Neural progenitor cell (in vitro differentiated cells): ENCODE data around the gene SPEF1. TPM values are rescaled to one million over a fixed set of nuclear protein-coding genes. Genes with fewer than 3 reads are reported as not detected.
"Not testable (repeated sequence)": the region's sequence is repeated elsewhere in the genome, so short reads cannot be mapped to it uniquely, and the experiment has no call there.

Experiments
- DNase-seq: peaks from one replicate; pipeline ENCODE4 v3.0.0-alpha.2; 2016; ENCODE audit warnings: low spot score
- H2AFZ ChIP-seq: fragments of 200-600 bp; sonication (generic); replicated peaks from 2 replicates; pipeline ENCODE4 v1.6.1; 2016; ENCODE audit warnings: antibody characterized with exemption
- H3F3A ChIP-seq: fragments of 200-600 bp; sonication (generic); 2 replicates; pipeline ENCODE4 v1.6.1; 2016; ENCODE audit warnings: antibody characterized with exemption, low read depth
- H3K27ac ChIP-seq: fragments of 200-600 bp; sonication (generic); 2 replicates; pipeline ENCODE4 v1.5.1; 2016; ENCODE audit warnings: mild to moderate bottlenecking
- H3K27me3 ChIP-seq: fragments of 200-600 bp; sonication (generic); 2 replicates; pipeline ENCODE4 v1.6.1; 2016; ENCODE audit warnings: mild to moderate bottlenecking, moderate library complexity
- H3K36me3 ChIP-seq: fragments of 200-600 bp; sonication (generic); 2 replicates; pipeline ENCODE4 v1.5.1; 2016
- H3K4me1 ChIP-seq: fragments of 200-600 bp; sonication (generic); 2 replicates; pipeline ENCODE4 v1.6.1; 2016; ENCODE audit warnings: mixed run types
- H3K4me2 ChIP-seq: fragments of 200-600 bp; sonication (generic); 2 replicates; pipeline ENCODE4 v1.6.1; 2016
- H3K4me3 ChIP-seq: fragments of 200-600 bp; sonication (generic); 2 replicates; pipeline ENCODE4 v1.5.1; 2016
- H3K79me2 ChIP-seq: fragments of 200-600 bp; sonication (generic); 2 replicates; pipeline ENCODE4 v1.6.1; 2016; ENCODE audit warnings: low read depth
- H3K9ac ChIP-seq: fragments of 200-600 bp; sonication (generic); 2 replicates; pipeline ENCODE4 v1.6.1; 2016
- H3K9me3 ChIP-seq: fragments of 200-600 bp; sonication (generic); 2 replicates; pipeline ENCODE4 v1.5.1; 2016; ENCODE audit warnings: low read depth
- H4K20me1 ChIP-seq: fragments of 200-600 bp; sonication (generic); 2 replicates; pipeline ENCODE4 v1.6.1; 2016; ENCODE audit warnings: low read depth
- H3K27ac Mint-ChIP-seq: 3 replicates; pipeline ENCODE4 v1.8.0; 2021; ENCODE audit warnings: mixed read lengths
- H3K27me3 Mint-ChIP-seq: 2 replicates; pipeline ENCODE4 v1.8.0; 2022; ENCODE audit warnings: low read depth, mild to moderate bottlenecking, inconsistent platforms, moderate library complexity, mixed read lengths; ENCODE audit not compliant: insufficient read depth
- H3K36me3 Mint-ChIP-seq: 3 replicates; pipeline ENCODE4 v1.8.0; 2021; ENCODE audit warnings: mixed read lengths
- H3K4me1 Mint-ChIP-seq: 3 replicates; pipeline ENCODE4 v1.8.0; 2021; ENCODE audit warnings: mixed read lengths
- H3K4me3 Mint-ChIP-seq: 3 replicates; pipeline ENCODE4 v1.8.0; 2021; ENCODE audit warnings: mild to moderate bottlenecking, moderate library complexity, mixed read lengths
- H3K9me3 Mint-ChIP-seq: 3 replicates; pipeline ENCODE4 v1.8.0; 2020; ENCODE audit warnings: mixed read lengths
- EZH2 ChIP-seq: fragments of 200-600 bp; sonication (generic); IDR thresholded peaks from 2 replicates; pipeline ENCODE4 v1.6.1; 2017; ENCODE audit warnings: antibody characterized with exemption, mild to moderate bottlenecking, moderate library complexity
- EZH2phosphoT487 ChIP-seq: fragments of 200-600 bp; sonication (generic); IDR thresholded peaks from 2 replicates; pipeline ENCODE4 v1.6.1; 2017; ENCODE audit warnings: antibody characterized with exemption
- total RNA-seq: library from RNA; depleted of rRNA; stranded (reverse); fragments of >200 nt; gene quantifications from 2 replicates; pipeline ENCODE4 v1.2.3, GENCODE V29; 2015; ENCODE audit warnings: low replicate concordance
- TF ChIP-seq, protein P1 (sequence below): fragments of 200-600 bp; sonication (generic); IDR thresholded peaks from 2 replicates; pipeline ENCODE4 v1.5.1; 2017; ENCODE audit warnings: antibody characterized with exemption, mild to moderate bottlenecking

The SPEF1 gene
- total RNA-seq, 1 donor from 2014 or later: 1.2 TPM

DNA sequence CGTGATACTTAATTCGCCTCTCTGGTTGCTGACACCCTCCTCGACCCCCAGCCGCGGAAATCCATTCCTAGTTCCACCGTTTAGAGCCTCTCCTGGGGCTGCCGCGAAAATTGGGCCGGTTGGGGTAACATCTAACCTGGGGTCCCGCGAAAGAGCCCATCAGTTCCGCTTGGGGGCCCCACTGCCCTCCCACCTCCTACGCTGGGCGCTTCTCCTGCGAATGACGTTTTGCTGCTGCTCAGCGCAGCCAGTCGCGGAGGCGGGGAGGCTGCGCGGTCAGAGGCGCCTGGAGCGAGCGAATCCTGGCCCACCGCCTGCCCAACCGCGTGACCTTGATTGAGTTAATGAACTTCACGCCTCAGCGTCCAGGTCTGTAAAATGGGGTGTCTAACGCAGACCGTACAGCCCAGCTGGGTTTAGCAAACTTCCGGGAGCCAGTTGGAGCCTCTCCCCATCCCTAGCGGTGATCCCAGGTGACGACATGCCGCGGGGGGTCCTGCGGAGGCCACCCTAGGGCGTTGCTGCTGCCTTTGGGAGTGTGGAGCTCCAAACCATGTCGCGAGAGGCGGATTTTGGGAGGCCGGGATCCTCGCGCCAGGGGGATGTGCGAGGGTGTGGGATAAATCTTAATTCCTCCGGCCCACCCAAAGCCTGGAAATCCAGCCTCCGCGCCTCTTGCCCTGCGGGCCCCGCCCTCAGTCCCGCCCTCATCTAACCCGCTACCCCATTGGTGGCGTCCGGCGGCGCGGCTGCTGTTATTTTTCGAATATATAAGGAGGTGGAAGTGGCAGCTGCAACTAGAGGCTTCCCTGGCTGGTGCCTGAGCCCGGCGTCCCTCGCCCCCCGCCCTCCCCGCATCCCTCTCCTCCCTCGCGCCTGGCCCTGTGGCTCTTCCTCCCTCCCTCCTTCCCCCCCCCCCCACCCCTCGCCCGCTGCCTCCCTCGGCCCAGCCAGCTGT lies 14.5 kb upstream of the SPEF1 start, which contains the start of gene CDC25B:
Gene CDC25B, plus strand, starts transcription at position 800 of the 958 bp plus-strand sequence. CDS start 222 bp downstream, outside the sequence.
- peaks cover 30% of the 10 kb centered on the region for H3K27me3 ChIP-seq
- no peaks in the 10 kb centered on the region for H3K36me3 ChIP-seq
- H3K79me2 ChIP-seq: no peaks in the 10 kb centered on the region
- peaks cover 30% of the 10 kb centered on the region for H3F3A ChIP-seq
- H3K9me3 ChIP-seq: no peaks in the 10 kb centered on the region
- peak within 1 kb of the TSS; percentile 90 for H3K4me2 ChIP-seq
- H2AFZ ChIP-seq: peak within 1 kb of the TSS; percentile 59
- TF ChIP-seq, protein P1, sequence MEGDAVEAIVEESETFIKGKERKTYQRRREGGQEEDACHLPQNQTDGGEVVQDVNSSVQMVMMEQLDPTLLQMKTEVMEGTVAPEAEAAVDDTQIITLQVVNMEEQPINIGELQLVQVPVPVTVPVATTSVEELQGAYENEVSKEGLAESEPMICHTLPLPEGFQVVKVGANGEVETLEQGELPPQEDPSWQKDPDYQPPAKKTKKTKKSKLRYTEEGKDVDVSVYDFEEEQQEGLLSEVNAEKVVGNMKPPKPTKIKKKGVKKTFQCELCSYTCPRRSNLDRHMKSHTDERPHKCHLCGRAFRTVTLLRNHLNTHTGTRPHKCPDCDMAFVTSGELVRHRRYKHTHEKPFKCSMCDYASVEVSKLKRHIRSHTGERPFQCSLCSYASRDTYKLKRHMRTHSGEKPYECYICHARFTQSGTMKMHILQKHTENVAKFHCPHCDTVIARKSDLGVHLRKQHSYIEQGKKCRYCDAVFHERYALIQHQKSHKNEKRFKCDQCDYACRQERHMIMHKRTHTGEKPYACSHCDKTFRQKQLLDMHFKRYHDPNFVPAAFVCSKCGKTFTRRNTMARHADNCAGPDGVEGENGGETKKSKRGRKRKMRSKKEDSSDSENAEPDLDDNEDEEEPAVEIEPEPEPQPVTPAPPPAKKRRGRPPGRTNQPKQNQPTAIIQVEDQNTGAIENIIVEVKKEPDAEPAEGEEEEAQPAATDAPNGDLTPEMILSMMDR: peak; percentile 48
- no peak for TF ChIP-seq EZH2
- peaks cover 28% of the 10 kb centered on the region for H3K4me1 ChIP-seq
- Mint-ChIP-seq H3K4me3 (peak within 1 kb of the TSS; percentile 92), H3K27ac (peak within 1 kb of the TSS; percentile 80), H3K4me1 (peaks cover 46% of the 10 kb centered on the region), H3K36me3 (peaks cover 7% of the 10 kb centered on the region), H3K27me3 (peaks cover 17% of the 10 kb centered on the region), H3K9me3 (no peaks in the 10 kb centered on the region)
- H4K20me1 ChIP-seq: peaks cover 9% of the 10 kb centered on the region
- H3K27ac ChIP-seq: no peak within 1 kb of the TSS
- H3K9ac ChIP-seq: no peak within 1 kb of the TSS
- peak; percentile 94 for DNase-seq
- H3K4me3 ChIP-seq: peak within 1 kb of the TSS; percentile 68

DNA sequence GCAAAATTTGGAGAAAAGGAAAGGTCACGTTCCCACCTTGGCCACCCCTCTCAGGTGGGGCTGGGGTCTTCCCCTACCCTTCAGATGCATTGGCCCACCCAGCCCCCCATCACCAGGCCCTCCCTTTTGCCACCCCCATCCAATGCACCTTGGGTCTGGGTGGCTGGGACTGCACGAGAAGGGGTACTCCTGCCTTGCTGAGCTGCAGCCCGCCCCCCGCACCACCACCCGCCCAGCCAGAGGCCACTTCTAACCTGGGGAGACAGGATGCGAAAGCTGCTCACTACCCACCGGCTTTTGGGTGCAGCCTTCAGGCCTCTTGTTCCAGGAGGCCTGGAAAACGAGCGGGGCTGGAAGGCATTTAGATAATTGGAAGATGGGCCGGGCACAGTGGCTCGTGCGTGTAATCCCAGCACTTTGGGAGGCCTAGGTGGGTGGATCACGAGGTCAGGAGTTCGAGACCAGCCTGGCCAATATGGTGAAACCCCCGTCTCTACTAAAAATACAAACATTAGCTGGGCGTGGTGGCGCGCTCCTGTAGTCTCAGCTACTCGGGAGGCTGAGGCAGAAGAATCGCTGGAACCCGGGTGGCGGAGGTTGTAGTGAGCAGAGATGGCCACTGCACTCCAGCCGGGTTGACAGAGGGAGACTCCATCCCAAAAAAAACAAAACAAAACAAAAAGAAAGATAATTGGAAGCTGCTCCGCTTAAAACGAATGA lies 13.6 kb upstream of the SPEF1 start:
- Mint-ChIP-seq H3K4me3 (peak overlapping the region; percentile 86), H3K36me3 (peaks cover 7% of the 10 kb centered on the region), H3K4me1 (peaks cover 36% of the 10 kb centered on the region), H3K27me3 (peaks cover 15% of the 10 kb centered on the region), H3K9me3 (no peaks in the 10 kb centered on the region), H3K27ac (no peak overlapping the region)
- peak; percentile 0 for DNase-seq
- Histone ChIP-seq H3F3A (peaks cover 23% of the 10 kb centered on the region), H3K4me3 (no peak overlapping the region), H3K79me2 (no peaks in the 10 kb centered on the region), H3K36me3 (no peaks in the 10 kb centered on the region), H3K4me2 (no peak overlapping the region), H3K9ac (no peak overlapping the region), H4K20me1 (peaks cover 4% of the 10 kb centered on the region), H2AFZ (no peak overlapping the region), H3K4me1 (peaks cover 20% of the 10 kb centered on the region), H3K27ac (no peak overlapping the region), H3K9me3 (no peaks in the 10 kb centered on the region), H3K27me3 (peaks cover 32% of the 10 kb centered on the region)
- TF ChIP-seq, protein P1: no peak
- no peak for TF ChIP-seq EZH2
- TF ChIP-seq EZH2phosphoT487: no peak

DNA sequence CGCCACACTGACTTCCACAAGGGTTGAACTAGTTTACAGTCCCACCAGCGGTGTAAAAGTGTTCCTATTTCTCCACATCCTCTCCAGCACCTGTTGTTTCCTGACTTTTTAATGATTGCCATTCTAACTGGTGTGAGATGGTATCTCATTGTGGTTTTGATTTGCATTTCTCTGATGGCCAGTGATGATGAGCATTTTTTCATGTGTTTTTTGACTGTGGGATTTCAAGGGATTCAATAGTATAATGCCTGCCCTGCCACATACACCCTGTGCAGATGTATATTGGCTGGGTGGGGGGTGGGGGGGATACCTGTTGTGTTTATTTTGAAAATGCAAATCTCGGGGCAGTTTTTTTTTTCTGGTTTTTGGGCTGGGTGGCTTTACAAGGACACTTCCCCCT lies 12.9 kb upstream of the SPEF1 start:
- H3K27ac Mint-ChIP-seq, H3K27ac ChIP-seq, DNase-seq, H2AFZ ChIP-seq, H3K36me3 Mint-ChIP-seq, H3K36me3 ChIP-seq, H3K9me3 ChIP-seq, H3K9ac ChIP-seq, H4K20me1 ChIP-seq, H3K79me2 ChIP-seq, H3K9me3 Mint-ChIP-seq, H3K4me3 ChIP-seq, H3K4me2 ChIP-seq: not testable (repeated sequence)
- H3K27me3 Mint-ChIP-seq: peaks cover 15% of the 10 kb centered on the region
- Histone ChIP-seq H3K27me3 (peaks cover 34% of the 10 kb centered on the region), H3K4me1 (peaks cover 13% of the 10 kb centered on the region), H3F3A (peaks cover 17% of the 10 kb centered on the region)
- H3K4me1 Mint-ChIP-seq: peaks cover 29% of the 10 kb centered on the region
- peak overlapping the region; percentile 15 for H3K4me3 Mint-ChIP-seq

DNA sequence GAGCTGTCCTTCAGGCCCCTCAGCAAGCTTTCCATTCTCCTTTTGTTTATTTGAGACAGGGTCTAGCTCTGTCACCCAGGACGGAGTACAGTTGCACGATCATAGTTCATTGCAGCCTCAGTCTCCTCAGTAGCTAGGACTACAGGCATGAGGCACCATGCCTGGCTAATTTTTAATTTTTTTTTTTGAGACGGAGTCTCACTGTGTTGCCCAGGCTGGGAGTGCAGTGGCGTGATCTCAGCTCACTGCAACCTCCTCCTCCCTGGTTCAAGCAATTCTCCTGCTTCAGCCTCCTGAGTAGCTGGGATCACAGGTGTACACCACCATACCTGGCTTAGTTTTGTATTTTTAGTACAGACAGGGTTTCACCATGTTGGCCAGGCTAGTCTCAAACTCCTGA lies 8.0 kb upstream of the SPEF1 start:
- not testable (repeated sequence) for DNase-seq, H2AFZ ChIP-seq, H3F3A ChIP-seq, H3K27me3 Mint-ChIP-seq, H3K4me3 Mint-ChIP-seq, H3K9ac ChIP-seq, H3K36me3 Mint-ChIP-seq, H3K4me3 ChIP-seq, H3K4me2 ChIP-seq, H3K9me3 ChIP-seq, H3K36me3 ChIP-seq, H3K4me1 ChIP-seq, H3K27ac Mint-ChIP-seq, H3K4me1 Mint-ChIP-seq, H3K27ac ChIP-seq, H3K9me3 Mint-ChIP-seq
- peaks cover 20% of the 10 kb centered on the region for H3K79me2 ChIP-seq
- peaks cover 48% of the 10 kb centered on the region for H3K27me3 ChIP-seq
- H4K20me1 ChIP-seq: peaks cover 18% of the 10 kb centered on the region
